B cell (primary cell): ENCODE results near the gene CLEC19A.

Experiments used
- EZH2 ChIP-seq: IDR thresholded peaks from 2 replicates; pipeline ENCODE4 v1.6.1; 2012; ENCODE audit warnings: borderline replicate concordance, low read depth, mild to moderate bottlenecking, moderate library complexity, low read length; ENCODE audit not compliant: insufficient read depth, poor library complexity, severe bottlenecking
- TF ChIP-seq, protein P1 (sequence below): fragments of 200-600 bp; IDR thresholded peaks from one replicate; pipeline ENCODE4 v1.8.0; 2022; ENCODE audit warnings: antibody characterized with exemption, mild to moderate bottlenecking

- TF ChIP-seq, protein P1, sequence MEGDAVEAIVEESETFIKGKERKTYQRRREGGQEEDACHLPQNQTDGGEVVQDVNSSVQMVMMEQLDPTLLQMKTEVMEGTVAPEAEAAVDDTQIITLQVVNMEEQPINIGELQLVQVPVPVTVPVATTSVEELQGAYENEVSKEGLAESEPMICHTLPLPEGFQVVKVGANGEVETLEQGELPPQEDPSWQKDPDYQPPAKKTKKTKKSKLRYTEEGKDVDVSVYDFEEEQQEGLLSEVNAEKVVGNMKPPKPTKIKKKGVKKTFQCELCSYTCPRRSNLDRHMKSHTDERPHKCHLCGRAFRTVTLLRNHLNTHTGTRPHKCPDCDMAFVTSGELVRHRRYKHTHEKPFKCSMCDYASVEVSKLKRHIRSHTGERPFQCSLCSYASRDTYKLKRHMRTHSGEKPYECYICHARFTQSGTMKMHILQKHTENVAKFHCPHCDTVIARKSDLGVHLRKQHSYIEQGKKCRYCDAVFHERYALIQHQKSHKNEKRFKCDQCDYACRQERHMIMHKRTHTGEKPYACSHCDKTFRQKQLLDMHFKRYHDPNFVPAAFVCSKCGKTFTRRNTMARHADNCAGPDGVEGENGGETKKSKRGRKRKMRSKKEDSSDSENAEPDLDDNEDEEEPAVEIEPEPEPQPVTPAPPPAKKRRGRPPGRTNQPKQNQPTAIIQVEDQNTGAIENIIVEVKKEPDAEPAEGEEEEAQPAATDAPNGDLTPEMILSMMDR = no peak
- no peak for TF ChIP-seq EZH2
Observed at GRCh38 chr16:19285431-19285830, at the start of gene CLEC19A.
